Activated T-cell treated with anti-CD3 and anti-CD28 coated beads, Interleukin-2, amount 50 U/mL, for 72 hours (primary cell): ENCODE data around the gene WNT1. TPM values are rescaled to one million over a fixed set of nuclear protein-coding genes. Genes with fewer than 3 reads are reported as not detected.

Experiments used
- ATAC-seq, 2 donors: fragments of 150-1000 bp; cut with Tn5 transposase; replicated peaks in 1 of 2; 2 replicates each; pipeline ENCODE4 v1.10.0; 2021; ENCODE audit warnings: moderate library complexity in 2 of 2, mild to moderate bottlenecking in 1 of 2
- DNase-seq, 2 donors: peaks; one replicate each; pipeline ENCODE4 v3.0.0; 2021 to 2022; ENCODE audit warnings: mixed read lengths in 1 of 2
- H3K27ac Mint-ChIP-seq: one replicate; pipeline ENCODE4 v1.8.0; 2022; ENCODE audit warnings: mild to moderate bottlenecking, moderate library complexity, mixed read lengths
- H3K27me3 Mint-ChIP-seq: one replicate; pipeline ENCODE4 v1.8.0; 2022; ENCODE audit warnings: low read depth, mixed read lengths
- H3K36me3 Mint-ChIP-seq, 2 donors: one replicate each; pipeline ENCODE4 v1.8.0; 2022; ENCODE audit warnings: mixed read lengths in 2 of 2, mild to moderate bottlenecking in 1 of 2; ENCODE audit not compliant: insufficient read depth in 2 of 2
- H3K4me1 Mint-ChIP-seq: one replicate; pipeline ENCODE4 v1.8.0; 2022; ENCODE audit warnings: low read depth, mixed read lengths
- H3K4me3 Mint-ChIP-seq, 2 donors: one replicate each; pipeline ENCODE4 v1.8.0; 2022; ENCODE audit warnings: mild to moderate bottlenecking in 2 of 2, mixed read lengths in 2 of 2, moderate library complexity in 2 of 2
- H3K9me3 Mint-ChIP-seq, 2 donors: one replicate each; pipeline ENCODE4 v1.8.0; 2022; ENCODE audit warnings: mixed read lengths in 2 of 2
- total RNA-seq, 2 donors: library from RNA; stranded (reverse); gene quantifications; one replicate each; pipeline ENCODE4 v1.2.3, GENCODE V29; 2022

Gene WNT1
- under 1 TPM in 1 of 2 donors, not detected in 1; 0.42 TPM for total RNA-seq

DNA sequence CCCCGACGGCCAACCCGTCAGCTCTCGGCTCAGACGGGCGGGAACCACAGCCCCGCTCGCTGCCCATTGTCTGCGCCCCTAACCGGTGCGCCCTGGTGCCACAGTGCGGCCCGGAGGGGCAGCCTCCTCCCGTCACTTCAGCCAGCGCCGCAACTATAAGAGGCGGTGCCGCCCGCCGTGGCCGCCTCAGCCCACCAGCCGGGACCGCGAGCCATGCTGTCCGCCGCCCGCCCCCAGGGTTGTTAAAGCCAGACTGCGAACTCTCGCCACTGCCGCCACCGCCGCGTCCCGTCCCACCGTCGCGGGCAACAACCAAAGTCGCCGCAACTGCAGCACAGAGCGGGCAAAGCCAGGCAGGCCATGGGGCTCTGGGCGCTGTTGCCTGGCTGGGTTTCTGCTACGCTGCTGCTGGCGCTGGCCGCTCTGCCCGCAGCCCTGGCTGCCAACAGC is at the start of gene WNT1:
WNT1 (plus strand) TSS at position 32 of the 450 bp plus-strand sequence; CDS start at position 361, 329 bp downstream.
- H3K27me3 Mint-ChIP-seq, result peaks cover 90% of the 10 kb centered on the region
- peak in 1 of 2 donors; percentile 32 for DNase-seq
- peaks cover 50% of the 10 kb centered on the region for H3K4me1 Mint-ChIP-seq
- ATAC-seq, result peak; percentile 12 to 14
- no peaks in the 10 kb centered on the region for H3K9me3 Mint-ChIP-seq
- H3K27ac Mint-ChIP-seq, result peak within 1 kb of the TSS; percentile 35
- no peaks in the 10 kb centered on the region for H3K36me3 Mint-ChIP-seq
- peak within 1 kb of the TSS; percentile 83 to 84 for H3K4me3 Mint-ChIP-seq

- Mint-ChIP-seq H3K27me3 (no peaks in the 10 kb centered on the region), H3K4me3 (no peak overlapping the region), H3K36me3 (peaks cover 7 to 20% of the 10 kb centered on the region in 2 donors), H3K9me3 (no peaks in the 10 kb centered on the region), H3K4me1 (peaks cover 43% of the 10 kb centered on the region), H3K27ac (no peak overlapping the region)
- ATAC-seq, result no peak
- DNase-seq, result no peak
Measured at GRCh38 chr12:48929551-48929950, 48.6 kb upstream of the WNT1 start.

GRCh38 chr12:48930475-48930874 is 47.6 kb upstream of the WNT1 start:
- Mint-ChIP-seq H3K36me3 (peaks cover 7 to 20% of the 10 kb centered on the region in 2 donors), H3K4me1 (peaks cover 43% of the 10 kb centered on the region), H3K27me3 (no peaks in the 10 kb centered on the region), H3K27ac (no peak overlapping the region), H3K9me3 (no peaks in the 10 kb centered on the region), H3K4me3 (no peak overlapping the region)
- DNase-seq (no peak), ATAC-seq (no peak)

DNA sequence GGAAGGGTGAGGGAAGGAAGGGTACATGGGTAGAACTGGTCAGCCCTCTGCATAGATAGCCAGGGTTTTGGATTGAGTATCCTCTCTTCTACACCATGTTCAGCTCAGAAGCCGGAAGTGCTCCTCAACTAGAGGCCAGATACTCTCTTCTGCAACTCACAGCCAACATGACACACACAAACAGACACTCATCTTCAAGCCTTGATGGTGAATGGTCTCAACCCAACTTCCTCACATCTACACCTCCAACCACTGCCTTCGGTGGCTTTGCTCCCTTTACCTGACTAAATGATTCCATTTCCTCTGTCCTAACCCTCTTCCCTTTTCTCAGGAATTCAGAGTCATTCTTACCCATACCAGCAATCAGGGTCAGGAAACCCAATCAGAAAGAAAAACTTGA is 45.2 kb upstream of the WNT1 start:
- Mint-ChIP-seq H3K27me3 (no peaks in the 10 kb centered on the region), H3K4me1 (peaks cover 27% of the 10 kb centered on the region), H3K9me3 (no peaks in the 10 kb centered on the region), H3K27ac (peak overlapping the region; percentile 55), H3K4me3 (peak overlapping the region in 1 of 2 donors; percentile 23), H3K36me3 (peaks cover 10 to 23% of the 10 kb centered on the region in 2 donors)
- ATAC-seq (peak; percentile 47 to 62), DNase-seq (no peak)

DNA sequence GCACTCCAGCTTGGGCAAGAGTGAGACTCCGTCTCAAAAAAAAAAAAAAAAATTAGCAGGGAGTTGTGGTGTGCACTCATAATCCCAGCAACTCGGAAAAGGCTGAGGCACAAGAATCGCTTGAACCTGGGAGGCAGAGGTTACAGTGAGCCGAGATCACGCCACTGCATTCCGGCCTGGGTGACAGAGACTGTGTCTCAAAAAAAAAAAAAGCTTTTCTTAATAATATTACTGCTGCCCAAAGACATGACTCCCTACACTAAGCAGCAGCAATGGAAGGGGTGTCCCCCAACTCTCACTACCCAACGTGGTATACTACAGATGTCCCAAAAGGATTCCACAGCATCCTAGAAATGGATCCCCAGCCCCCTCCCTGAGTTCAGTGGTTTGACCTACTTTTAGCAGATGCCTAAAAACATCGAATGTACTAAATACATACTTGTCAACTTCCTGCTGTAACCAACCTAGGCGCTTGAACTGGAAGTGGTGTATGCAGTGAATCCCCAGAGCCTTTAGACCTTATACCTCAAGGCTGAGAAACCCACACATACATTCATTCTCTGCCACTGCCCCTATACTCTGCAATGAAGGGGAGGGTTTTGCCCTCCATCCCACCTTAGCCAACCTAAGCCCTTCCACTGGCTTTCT is 44.3 kb upstream of the WNT1 start:
- H3K27ac Mint-ChIP-seq, result peak overlapping the region; percentile 36
- H3K36me3 Mint-ChIP-seq, result peaks cover 10 to 23% of the 10 kb centered on the region in 2 donors

DNA sequence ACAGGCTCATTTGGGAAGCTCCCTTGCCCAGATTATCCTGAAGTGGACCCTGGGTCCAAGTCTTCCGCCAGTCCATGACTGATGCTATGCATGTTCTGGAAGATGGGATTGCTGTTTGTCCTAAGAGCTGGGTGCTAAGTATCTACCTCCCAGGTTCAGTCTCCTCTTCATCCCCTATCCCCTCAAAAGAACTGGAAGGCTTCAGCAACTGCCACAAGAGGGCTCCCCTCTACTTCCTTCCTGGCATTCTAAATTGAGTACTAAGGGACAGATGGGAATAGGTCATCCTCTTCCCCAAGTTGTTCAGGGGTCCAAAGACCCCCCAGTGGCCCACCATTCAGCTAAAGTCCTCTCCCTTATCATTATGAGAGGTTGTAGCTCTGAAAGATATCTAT is 43.8 kb upstream of the WNT1 start:
- peaks cover 27% of the 10 kb centered on the region for H3K4me1 Mint-ChIP-seq
- H3K36me3 Mint-ChIP-seq, result peaks cover 10 to 23% of the 10 kb centered on the region in 2 donors
- peak in 1 of 2 donors; percentile 4 for ATAC-seq
- peak overlapping the region; percentile 36 for H3K27ac Mint-ChIP-seq
- DNase-seq, result no peak
- H3K4me3 Mint-ChIP-seq, result peak overlapping the region in 1 of 2 donors; percentile 36
- no peaks in the 10 kb centered on the region for H3K27me3 Mint-ChIP-seq
- H3K9me3 Mint-ChIP-seq, result no peaks in the 10 kb centered on the region

More for the DNA sequence above, 44.3 kb upstream of the WNT1 start:
- no peaks in the 10 kb centered on the region for H3K27me3 Mint-ChIP-seq
- ATAC-seq (peak; percentile 63 to 86), DNase-seq (no peak)
- H3K4me3 Mint-ChIP-seq, result peak overlapping the region in 1 of 2 donors; percentile 47
- H3K4me1 Mint-ChIP-seq, result peaks cover 27% of the 10 kb centered on the region
- no peaks in the 10 kb centered on the region for H3K9me3 Mint-ChIP-seq

GRCh38 chr12:48936379-48936979 is 41.6 kb upstream of the WNT1 start:
- H3K9me3 Mint-ChIP-seq, result no peaks in the 10 kb centered on the region
- no peak overlapping the region for H3K4me3 Mint-ChIP-seq
- H3K36me3 Mint-ChIP-seq, result peaks cover 8 to 9% of the 10 kb centered on the region in 2 donors

GRCh38 chr12:48937170-48937569 is 41.0 kb upstream of the WNT1 start:
- DNase-seq (no peak), ATAC-seq (no peak)
- H3K36me3 Mint-ChIP-seq, result peaks cover 8 to 9% of the 10 kb centered on the region in 2 donors
- H3K4me1 Mint-ChIP-seq, result peaks cover 27% of the 10 kb centered on the region
- H3K9me3 Mint-ChIP-seq, result no peaks in the 10 kb centered on the region
- H3K4me3 Mint-ChIP-seq, result no peak overlapping the region
- no peak overlapping the region for H3K27ac Mint-ChIP-seq
- H3K27me3 Mint-ChIP-seq, result no peaks in the 10 kb centered on the region

More at GRCh38 chr12:48936379-48936979, 41.6 kb upstream of the WNT1 start:
- H3K27me3 Mint-ChIP-seq, result no peaks in the 10 kb centered on the region
- peaks cover 27% of the 10 kb centered on the region for H3K4me1 Mint-ChIP-seq
- peak; percentile 80 to 85 for DNase-seq
- H3K27ac Mint-ChIP-seq, result peak overlapping the region; percentile 77
- ATAC-seq, result peak in 1 of 2 donors; percentile 44

DNA sequence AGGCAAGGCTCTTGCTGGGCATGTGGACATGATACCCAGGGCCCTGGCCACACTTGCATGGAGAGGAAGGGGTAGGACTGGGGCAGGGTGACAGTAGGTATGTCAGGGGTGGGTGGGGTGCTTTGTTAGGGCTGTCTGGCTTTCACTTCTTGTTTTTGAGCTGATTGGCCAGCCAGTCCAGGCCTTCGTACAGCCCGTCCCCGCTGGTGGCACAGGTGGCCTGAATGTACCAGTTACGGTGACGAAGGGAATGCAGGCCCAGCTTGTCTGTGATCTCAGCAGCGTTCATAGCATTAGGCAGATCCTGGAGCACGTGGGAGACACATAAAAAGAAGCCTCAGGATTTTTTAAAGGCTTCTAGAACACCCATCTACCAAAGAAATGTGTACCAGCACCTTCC is 39.3 kb upstream of the WNT1 start:
- Mint-ChIP-seq H3K27ac (no peak overlapping the region), H3K36me3 (peaks cover 3 to 4% of the 10 kb centered on the region in 2 donors), H3K4me1 (peaks cover 15% of the 10 kb centered on the region), H3K9me3 (no peaks in the 10 kb centered on the region), H3K4me3 (no peak overlapping the region), H3K27me3 (no peaks in the 10 kb centered on the region)
- ATAC-seq, result no peak
- DNase-seq, result no peak

- H3K9me3 Mint-ChIP-seq, result no peaks in the 10 kb centered on the region
Measured at GRCh38 chr12:48940181-48940580, 37.9 kb upstream of the WNT1 start.

GRCh38 chr12:48943221-48943620 is 34.9 kb upstream of the WNT1 start:
- Mint-ChIP-seq H3K36me3 (no peaks in the 10 kb centered on the region), H3K4me3 (no peak overlapping the region), H3K27me3 (no peaks in the 10 kb centered on the region), H3K9me3 (no peaks in the 10 kb centered on the region), H3K4me1 (peaks cover 5% of the 10 kb centered on the region), H3K27ac (no peak overlapping the region)
- no peak for DNase-seq
- ATAC-seq, result no peak

More at GRCh38 chr12:48940181-48940580, 37.9 kb upstream of the WNT1 start:
- H3K36me3 Mint-ChIP-seq, result peaks cover 3% of the 10 kb centered on the region in 2 donors
- H3K4me1 Mint-ChIP-seq, result peaks cover 8% of the 10 kb centered on the region
- H3K27ac Mint-ChIP-seq, result no peak overlapping the region
- ATAC-seq (no peak), DNase-seq (no peak)
- H3K27me3 Mint-ChIP-seq, result no peaks in the 10 kb centered on the region
- H3K4me3 Mint-ChIP-seq, result no peak overlapping the region

DNA sequence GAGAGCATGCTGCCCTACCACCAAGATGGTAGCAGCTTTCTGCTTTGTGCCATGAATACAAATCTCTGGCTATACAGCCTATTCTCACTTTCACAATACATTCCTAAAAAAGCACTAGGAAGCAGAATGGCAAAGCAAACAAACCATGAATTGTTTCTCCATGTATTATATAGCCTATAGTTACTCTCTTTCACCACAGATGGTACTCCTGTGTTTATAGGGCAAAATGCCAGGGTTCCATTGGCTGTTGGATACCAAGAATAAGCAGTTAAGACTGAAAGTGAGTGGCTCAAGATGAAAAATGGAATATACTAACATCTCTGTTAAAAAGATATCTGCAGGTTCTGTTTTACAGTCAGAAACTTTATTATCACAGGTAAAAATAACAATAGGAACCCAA is 31.9 kb upstream of the WNT1 start:
- H3K36me3 Mint-ChIP-seq, result peaks cover 2 to 3% of the 10 kb centered on the region in 2 donors
- no peak overlapping the region for H3K4me3 Mint-ChIP-seq
- no peaks in the 10 kb centered on the region for H3K9me3 Mint-ChIP-seq
- no peak for ATAC-seq
- H3K27ac Mint-ChIP-seq, result no peak overlapping the region
- DNase-seq, result no peak
- peaks cover 16% of the 10 kb centered on the region for H3K4me1 Mint-ChIP-seq
- H3K27me3 Mint-ChIP-seq, result no peaks in the 10 kb centered on the region

GRCh38 chr12:48946943-48947342 is 31.2 kb upstream of the WNT1 start:
- no peaks in the 10 kb centered on the region for H3K9me3 Mint-ChIP-seq
- no peak overlapping the region for H3K27ac Mint-ChIP-seq
- no peak for ATAC-seq
- no peaks in the 10 kb centered on the region for H3K27me3 Mint-ChIP-seq
- peaks cover 16% of the 10 kb centered on the region for H3K4me1 Mint-ChIP-seq
- peaks cover 2 to 3% of the 10 kb centered on the region in 2 donors for H3K36me3 Mint-ChIP-seq
- no peak overlapping the region for H3K4me3 Mint-ChIP-seq
- no peak for DNase-seq
